HG03354 (cell line): ENCODE measurements around the gene PRPH2.

Experiments
- ATAC-seq: cut with Tn5 transposase; IDR thresholded peaks from one replicate; pipeline ENCODE4 v1.9.1; 2021; ENCODE audit warnings: mild to moderate bottlenecking; ENCODE audit not compliant: unreplicated experiment, poor library complexity, severe bottlenecking

The PRPH2 gene

DNA sequence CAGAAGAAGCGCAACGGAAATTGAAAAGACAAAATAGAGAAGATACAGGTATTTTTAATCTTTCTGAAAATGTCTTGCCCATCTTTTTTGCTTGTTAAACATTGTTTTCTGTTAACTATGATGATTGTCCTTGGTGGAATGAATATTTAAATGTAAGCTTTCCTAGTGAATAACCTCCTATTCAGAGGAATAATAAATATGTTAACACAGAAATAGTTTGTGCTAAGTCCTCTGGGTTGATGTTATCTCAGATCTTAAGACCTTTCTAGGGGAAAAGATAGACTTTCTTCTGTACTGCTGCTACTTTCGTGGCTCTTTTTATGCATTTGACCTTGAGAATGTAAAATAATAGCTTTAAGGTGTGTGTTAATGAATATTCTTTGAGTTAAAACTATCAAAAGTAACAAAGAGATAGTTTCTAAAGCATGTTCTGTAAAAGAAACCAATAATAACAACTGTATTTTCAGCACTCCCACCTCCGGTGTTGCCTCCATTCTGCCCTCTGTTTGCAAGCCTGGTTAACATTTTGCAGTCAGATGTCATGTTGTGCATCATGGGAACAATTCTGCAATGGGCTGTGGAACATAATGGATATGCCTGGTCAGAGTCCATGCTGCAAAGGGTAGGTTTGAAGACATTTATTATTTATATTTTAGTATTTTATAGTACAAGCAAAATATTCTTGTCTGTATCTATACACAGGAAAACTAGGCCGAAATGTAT is 70.2 kb downstream of the PRPH2 start:
- ATAC-seq: no peak
